Testis (tissue), 3 donors: Measurements from ENCODE around the gene HLX. TPM values are rescaled to one million over a fixed set of nuclear protein-coding genes. Genes with fewer than 3 reads are reported as not detected.

ENCODE experiments used
- DNase-seq: peaks from one replicate; pipeline ENCODE4 v3.0.0-alpha.2; 2019
- H3K27ac ChIP-seq, 2 donors: fragments of 200-600 bp; sonication (generic); one replicate each; pipeline ENCODE4 v1.5.1; 2019
- H3K27me3 ChIP-seq: fragments of 200-600 bp; sonication (generic); one replicate; pipeline ENCODE4 v1.5.1; 2019
- H3K36me3 ChIP-seq: fragments of 200-600 bp; sonication (generic); one replicate; pipeline ENCODE4 v1.5.1; 2017; ENCODE audit warnings: low read depth; ENCODE audit errors: missing control alignments
- H3K4me1 ChIP-seq: fragments of 200-600 bp; sonication (generic); one replicate; pipeline ENCODE4 v1.5.1; 2019
- H3K4me3 ChIP-seq, 2 donors: fragments of 200-600 bp; sonication (generic); one replicate each; pipeline ENCODE4 v1.5.1; 2017 to 2019
- H3K9me3 ChIP-seq: fragments of 200-600 bp; sonication (generic); one replicate; pipeline ENCODE4 v1.5.1; 2017
- CTCF ChIP-seq, 3 experiments: fragments of 450-650 bp in 2 of 3; fragments of 200-600 bp in 1 of 3; sonication (generic) in 1 of 3; IDR thresholded peaks; one replicate each; pipeline ENCODE4 v1.5.1; 2016 to 2019; ENCODE audit warnings: antibody characterized with exemption in 3 of 3, mild to moderate bottlenecking in 2 of 3, moderate library complexity in 1 of 3
- POLR2A ChIP-seq: fragments of 450-650 bp; IDR thresholded peaks from one replicate; pipeline ENCODE4 v1.6.1; 2017; ENCODE audit warnings: antibody characterized with exemption, mild to moderate bottlenecking, moderate library complexity
- WGBS, 2 donors: methylation state at CpG; one replicate each; pipeline ENCODE4 v1.1.5; 2018; 5-methylcytosine and 5-hydroxymethylcytosine counted together
- intact Hi-C: fragments of 100-400 bp; cut with DNase I; formaldehyde crosslinking; loops from one replicate; pipeline ENCODE4 v1.15.1; 2023; ENCODE audit warnings: low total_unique reads
- polyA plus RNA-seq: library from polyadenylated mRNA; stranded (reverse); fragments of 350-450 nt; fragmentation: Illumina TruSeq; extraction: RNeasy Lipid Tissue Mini Kit (QIAGEN cat#74804); gene quantifications from one replicate; pipeline ENCODE4 v1.2.3, GENCODE V29; 2014; ENCODE audit warnings: low read depth, low replicate concordance; ENCODE audit not compliant: insufficient read depth
- total RNA-seq, 2 donors: library from RNA; depleted of rRNA; stranded (reverse); fragments of >200 nt; gene quantifications; one replicate each; pipeline ENCODE4 v1.2.3, GENCODE V29; 2016

The HLX gene
- total and polyA plus RNA-seq, 3 donors from 2014 or later: 3.5 to 5.3 (median 4.0) TPM

- Histone ChIP-seq H3K9me3 (no peaks in the 10 kb centered on the region), H3K4me3 (peak overlapping the region; percentile 18 to 29), H3K4me1 (peaks cover 4% of the 10 kb centered on the region), H3K27me3 (no peaks in the 10 kb centered on the region), H3K27ac (peak overlapping the region in 1 of 2 donors; percentile 44), H3K36me3 (no peaks in the 10 kb centered on the region)
- intact Hi-C loops: no loop called here
- TF ChIP-seq POLR2A (no peak), CTCF (IDR thresholded peaks at IDR 0.05) (no peak)
- no peak for DNase-seq
- WGBS, 2 donors: 42 to 44% methylated on average over 26 of the region's 26 CpGs
Observed at GRCh38 chr1:220877377-220878095, 1.7 kb upstream of the HLX start.

GRCh38 chr1:220878191-220879075 lies 810 bp upstream of the HLX start:
- DNase-seq: no peak
- H3K4me1 ChIP-seq: peaks cover 4% of the 10 kb centered on the region
- TF ChIP-seq POLR2A (no peak), CTCF (IDR thresholded peaks at IDR 0.05) (no peak)
- H3K27ac ChIP-seq: peak overlapping the region in 1 of 2 donors; percentile 95
- peak overlapping the region; percentile 69 to 71 for H3K4me3 ChIP-seq
- 17 to 28% methylated on average over 42 of the region's 42 CpGs for WGBS, 2 donors
- H3K9me3 ChIP-seq: no peaks in the 10 kb centered on the region
- no peaks in the 10 kb centered on the region for H3K27me3 ChIP-seq
- intact Hi-C loops: no loop called here
- no peaks in the 10 kb centered on the region for H3K36me3 ChIP-seq

- intact Hi-C loops: no loop called here
- 0 to 1% methylated on average over 9 to 93 of the region's 94 CpGs for WGBS, 2 donors
- Histone ChIP-seq H3K4me1 (peaks cover 4% of the 10 kb centered on the region), H3K36me3 (no peaks in the 10 kb centered on the region), H3K4me3 (peak overlapping the region; percentile 69 to 71), H3K9me3 (no peaks in the 10 kb centered on the region), H3K27ac (peak overlapping the region; percentile 84 to 95), H3K27me3 (no peaks in the 10 kb centered on the region)
- DNase-seq: no peak
- TF ChIP-seq POLR2A (no peak), CTCF (IDR thresholded peaks at IDR 0.05) (no peak)
Observed at GRCh38 chr1:220879509-220880361, 492 bp downstream of the HLX start.

GRCh38 chr1:220880362-220880670 lies 1.1 kb downstream of the HLX start:
- WGBS, 2 donors: 23 to 27% methylated on average over 8 of the region's 8 CpGs
- Histone ChIP-seq H3K27me3 (no peaks in the 10 kb centered on the region), H3K4me1 (peaks cover 4% of the 10 kb centered on the region), H3K27ac (peak overlapping the region; percentile 84 to 95), H3K4me3 (peak overlapping the region; percentile 69 to 71), H3K9me3 (no peaks in the 10 kb centered on the region), H3K36me3 (no peaks in the 10 kb centered on the region)
- intact Hi-C loops: no loop called here
- TF ChIP-seq POLR2A: no peak
- DNase-seq: no peak
